Upper lobe of right lung (tissue), 1 donor: ENCODE measurements around the gene N4BP2L2. TPM values are rescaled to one million over a fixed set of nuclear protein-coding genes. Genes with fewer than 3 reads are reported as not detected.

Source experiments
- ATAC-seq: fragments of 200-7000 bp; cut with Tn5 transposase; one replicate; pipeline ENCODE4 v1.9.1; 2020; ENCODE audit warnings: mild to moderate bottlenecking, moderate library complexity
- DNase-seq: peaks from one replicate; pipeline ENCODE4 v3.0.0-alpha.2; 2020
- H3K27ac ChIP-seq: fragments of 200-600 bp; one replicate; pipeline ENCODE4 v1.8.0; 2022
- H3K27me3 ChIP-seq: fragments of 200-600 bp; one replicate; pipeline ENCODE4 v1.8.0; 2022; ENCODE audit warnings: mild to moderate bottlenecking
- H3K36me3 ChIP-seq: fragments of 200-600 bp; one replicate; pipeline ENCODE4 v1.8.0; 2022
- H3K4me1 ChIP-seq: fragments of 200-600 bp; one replicate; pipeline ENCODE4 v1.8.0; 2022
- H3K4me3 ChIP-seq: fragments of 200-600 bp; one replicate; pipeline ENCODE4 v1.8.0; 2022; ENCODE audit warnings: mild to moderate bottlenecking
- H3K9me3 ChIP-seq: fragments of 200-600 bp; one replicate; pipeline ENCODE4 v1.8.0; 2022
- intact Hi-C: fragments of 100-400 bp; cut with DNase I; formaldehyde crosslinking; loops from one replicate; pipeline ENCODE4 v1.11.0; 2022
- total RNA-seq: library from RNA; stranded (reverse); fragmentation: NEBNext Ultra II Directional; extraction: Animal tissue kit (Norgen Biotek cat#: 25700); gene quantifications from one replicate; pipeline ENCODE4 v1.2.1, GENCODE V29; 2021
- TF ChIP-seq, protein P1 (sequence below): fragments of 200-600 bp; IDR thresholded peaks from one replicate; pipeline ENCODE4 v1.8.0; 2022; ENCODE audit warnings: antibody characterized with exemption
- donor health status: DM: no; HTN: yes; CAD: no; lungs with severe emphysema.

N4BP2L2 gene
- total RNA-seq, 1 donor from 2014 or later: 168 TPM

DNA sequence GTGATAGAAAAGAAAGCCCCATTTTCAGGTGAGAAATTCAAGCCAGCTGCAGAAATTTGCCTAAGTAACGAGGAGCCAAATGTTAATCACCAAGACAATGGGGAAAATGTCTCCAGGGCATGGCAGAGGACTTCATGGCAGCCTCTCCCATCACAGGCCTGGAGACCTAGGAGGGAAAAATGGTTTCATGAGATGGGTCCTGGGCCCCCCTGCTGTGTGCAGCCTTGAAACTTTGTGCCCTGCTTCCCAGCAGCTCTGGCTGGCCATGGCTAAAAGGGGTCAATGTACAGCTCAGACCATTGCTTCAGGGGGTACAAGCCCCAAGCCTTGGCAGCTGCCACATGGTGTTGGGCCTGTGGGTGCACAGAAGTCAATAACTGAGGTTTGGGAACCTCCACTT is 120.6 kb downstream of the N4BP2L2 start:
- H3K4me3 ChIP-seq: no peak overlapping the region
- TF ChIP-seq, protein P1, sequence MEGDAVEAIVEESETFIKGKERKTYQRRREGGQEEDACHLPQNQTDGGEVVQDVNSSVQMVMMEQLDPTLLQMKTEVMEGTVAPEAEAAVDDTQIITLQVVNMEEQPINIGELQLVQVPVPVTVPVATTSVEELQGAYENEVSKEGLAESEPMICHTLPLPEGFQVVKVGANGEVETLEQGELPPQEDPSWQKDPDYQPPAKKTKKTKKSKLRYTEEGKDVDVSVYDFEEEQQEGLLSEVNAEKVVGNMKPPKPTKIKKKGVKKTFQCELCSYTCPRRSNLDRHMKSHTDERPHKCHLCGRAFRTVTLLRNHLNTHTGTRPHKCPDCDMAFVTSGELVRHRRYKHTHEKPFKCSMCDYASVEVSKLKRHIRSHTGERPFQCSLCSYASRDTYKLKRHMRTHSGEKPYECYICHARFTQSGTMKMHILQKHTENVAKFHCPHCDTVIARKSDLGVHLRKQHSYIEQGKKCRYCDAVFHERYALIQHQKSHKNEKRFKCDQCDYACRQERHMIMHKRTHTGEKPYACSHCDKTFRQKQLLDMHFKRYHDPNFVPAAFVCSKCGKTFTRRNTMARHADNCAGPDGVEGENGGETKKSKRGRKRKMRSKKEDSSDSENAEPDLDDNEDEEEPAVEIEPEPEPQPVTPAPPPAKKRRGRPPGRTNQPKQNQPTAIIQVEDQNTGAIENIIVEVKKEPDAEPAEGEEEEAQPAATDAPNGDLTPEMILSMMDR: no peak
- intact Hi-C loops: no loop called here
- H3K4me1 ChIP-seq: no peaks in the 10 kb centered on the region
- DNase-seq (no peak), ATAC-seq (no peak)
- H3K27ac ChIP-seq: no peak overlapping the region
- H3K9me3 ChIP-seq: peaks cover 5% of the 10 kb centered on the region
- H3K36me3 ChIP-seq: no peaks in the 10 kb centered on the region
- H3K27me3 ChIP-seq: no peaks in the 10 kb centered on the region

DNA sequence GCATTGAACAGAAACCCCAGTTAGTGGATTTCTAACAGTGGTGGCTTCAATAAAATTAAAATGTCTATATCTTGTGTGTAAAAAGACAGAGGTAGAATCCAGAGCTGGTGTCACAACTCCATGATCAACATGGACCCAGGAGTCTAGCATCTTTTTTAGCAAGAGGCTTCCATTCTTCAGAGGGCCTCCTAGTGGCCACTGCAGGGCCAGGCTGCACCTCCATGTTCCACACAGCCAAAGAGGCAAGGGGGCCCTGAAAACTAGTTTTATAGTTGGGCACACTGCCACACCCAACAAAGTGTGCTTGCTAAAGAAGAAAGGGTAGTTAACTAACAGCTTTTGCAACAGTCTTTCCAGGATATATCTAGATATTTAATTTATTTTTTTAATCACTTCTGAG is 123.6 kb downstream of the N4BP2L2 start:
- Histone ChIP-seq H3K27ac (no peak overlapping the region), H3K4me3 (no peak overlapping the region), H3K36me3 (no peaks in the 10 kb centered on the region), H3K9me3 (peaks cover 5% of the 10 kb centered on the region), H3K4me1 (no peaks in the 10 kb centered on the region), H3K27me3 (no peaks in the 10 kb centered on the region)
- intact Hi-C loops: no loop called here
- DNase-seq (no peak), ATAC-seq (peak; percentile 68)
- TF ChIP-seq, protein P1: peak; percentile 46

DNA sequence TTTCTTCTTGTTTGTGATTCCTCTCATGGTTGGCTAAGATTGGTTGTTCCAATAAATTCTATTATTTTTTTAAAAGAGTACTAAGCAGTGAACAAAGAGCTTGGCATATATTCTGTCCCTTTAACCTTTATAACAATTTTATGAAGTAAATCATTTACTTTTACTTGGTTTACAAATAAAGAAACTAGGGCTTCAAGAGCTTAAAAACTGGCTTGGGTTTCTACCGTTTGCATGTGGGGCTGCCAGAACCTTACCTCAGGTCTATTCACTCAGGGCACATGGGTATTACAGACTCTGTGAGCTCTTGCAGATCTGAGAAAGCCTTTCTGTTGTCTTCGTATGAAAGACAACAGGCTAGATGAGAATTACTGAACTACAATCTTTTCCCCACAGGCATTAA is 124.0 kb downstream of the N4BP2L2 start:
- Histone ChIP-seq H3K9me3 (peaks cover 1% of the 10 kb centered on the region), H3K27me3 (no peaks in the 10 kb centered on the region), H3K4me1 (no peaks in the 10 kb centered on the region), H3K4me3 (no peak overlapping the region), H3K36me3 (no peaks in the 10 kb centered on the region), H3K27ac (no peak overlapping the region)
- TF ChIP-seq, protein P1: no peak
- intact Hi-C loops: no loop called here
- ATAC-seq (no peak), DNase-seq (no peak)

DNA sequence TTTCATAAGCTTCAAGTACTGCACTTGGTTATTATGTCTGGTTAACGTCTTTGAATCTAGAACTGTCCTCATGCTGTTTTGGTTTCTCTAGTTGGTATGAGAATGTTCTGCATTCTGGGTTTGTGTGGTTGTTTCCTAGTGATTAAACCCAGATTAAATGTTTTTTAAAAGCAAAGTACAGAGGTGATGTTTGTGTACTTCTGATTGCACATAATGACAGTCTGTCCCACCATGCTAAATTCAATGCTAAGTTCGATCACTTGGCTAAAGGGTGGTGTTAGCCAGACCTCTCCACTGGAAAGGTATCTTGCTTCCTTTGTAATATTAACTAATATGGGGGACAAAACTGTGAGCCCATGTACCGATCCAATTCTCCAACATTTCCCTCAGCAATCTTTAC is 125.3 kb downstream of the N4BP2L2 start:
- H3K27ac ChIP-seq: no peak overlapping the region
- no peak overlapping the region for H3K4me3 ChIP-seq
- H3K4me1 ChIP-seq: no peaks in the 10 kb centered on the region
- DNase-seq (no peak), ATAC-seq (no peak)
- intact Hi-C loops: no loop called here
- TF ChIP-seq, protein P1: no peak
- H3K36me3 ChIP-seq: no peaks in the 10 kb centered on the region
- H3K9me3 ChIP-seq: no peaks in the 10 kb centered on the region
- H3K27me3 ChIP-seq: no peaks in the 10 kb centered on the region

DNA sequence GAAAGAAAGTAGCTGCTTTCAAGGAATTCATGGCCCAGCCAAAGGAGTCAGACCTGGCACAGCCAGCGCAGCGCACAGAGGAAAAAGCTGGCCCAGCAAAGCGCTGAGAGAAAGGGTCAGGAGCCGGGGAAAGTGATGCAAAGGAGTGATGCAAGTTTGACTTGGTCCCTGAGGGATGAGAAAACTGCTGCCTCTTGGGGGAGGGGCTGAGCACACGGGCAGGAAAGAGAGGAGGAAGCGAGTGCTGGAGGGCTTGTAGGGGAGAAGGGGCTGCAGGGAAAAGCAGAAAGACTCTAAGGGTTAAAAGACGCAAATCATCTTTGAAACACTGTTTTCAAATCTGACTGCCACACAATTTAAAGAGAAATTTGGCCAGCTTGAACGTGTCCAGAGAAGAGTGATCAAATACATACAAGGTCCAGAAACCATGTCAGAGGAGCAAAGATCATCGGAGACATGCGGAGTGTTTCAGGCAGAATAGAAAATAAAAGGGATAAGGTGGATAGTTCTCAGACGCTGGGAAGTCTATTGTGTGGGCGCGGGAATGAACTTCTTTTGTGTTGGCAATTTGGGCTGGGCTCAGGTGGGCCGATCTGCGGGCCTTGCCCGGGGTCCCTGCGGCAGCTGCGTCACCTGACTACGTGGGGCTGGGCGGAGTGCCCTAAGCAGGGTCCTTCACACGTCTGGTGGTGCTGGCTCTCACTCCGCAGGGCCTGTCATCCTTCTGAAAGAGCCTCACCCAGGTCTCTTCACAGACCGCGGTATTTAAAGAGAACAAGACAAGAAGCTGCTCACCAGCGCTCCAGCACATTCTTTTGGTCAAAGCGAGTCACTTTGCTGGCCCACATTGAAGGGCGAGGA is 128.8 kb downstream of the N4BP2L2 start:
- Histone ChIP-seq H3K9me3 (no peaks in the 10 kb centered on the region), H3K27me3 (no peaks in the 10 kb centered on the region), H3K4me3 (no peak overlapping the region), H3K27ac (no peak overlapping the region), H3K4me1 (no peaks in the 10 kb centered on the region), H3K36me3 (peaks cover 15% of the 10 kb centered on the region)
- TF ChIP-seq, protein P1: no peak
- DNase-seq (no peak), ATAC-seq (peak; percentile 62)
- intact Hi-C loops: no loop called here
